Astrocyte (in vitro differentiated cells and primary cell): ENCODE data around the gene EIF5A2. TPM values are rescaled to one million over a fixed set of nuclear protein-coding genes. Genes with fewer than 3 reads are reported as not detected.

ENCODE experiments used
- DNase-seq: peaks from one replicate; pipeline ENCODE4 v3.0.0-alpha.2; 2010; ENCODE audit warnings: low read depth
- FAIRE-seq: peaks from 2 replicates; lab custom pipeline; 2011; peaks lifted over from hg19 to GRCh38; lab: Jason Lieb, UNC
- H2AFZ ChIP-seq: 2 replicates; pipeline ENCODE4 v1.6.0; 2012; ENCODE audit warnings: low read depth, low read length, inconsistent platforms
- H3K27ac ChIP-seq: 2 replicates; pipeline ENCODE4 v1.5.1; 2011; ENCODE audit warnings: low read depth, low read length, inconsistent platforms
- H3K27me3 ChIP-seq: 2 replicates; pipeline ENCODE4 v1.6.0; 2011; ENCODE audit warnings: low read length, inconsistent platforms; ENCODE audit not compliant: insufficient read depth
- H3K36me3 ChIP-seq: 2 replicates; pipeline ENCODE4 v1.5.1; 2011; ENCODE audit warnings: low read length, inconsistent platforms; ENCODE audit not compliant: insufficient read depth
- H3K4me1 ChIP-seq: 2 replicates; pipeline ENCODE4 v1.5.1; 2011; ENCODE audit warnings: low read length, inconsistent platforms; ENCODE audit not compliant: insufficient read depth
- H3K4me2 ChIP-seq: 2 replicates; pipeline ENCODE4 v1.6.0; 2012; ENCODE audit warnings: low read length, inconsistent platforms
- H3K4me3 ChIP-seq: 2 replicates; pipeline ENCODE4 v1.5.1; 2011; ENCODE audit warnings: low read depth, mild to moderate bottlenecking, low read length, inconsistent platforms; ENCODE audit not compliant: insufficient read depth
- H3K79me2 ChIP-seq: 2 replicates; pipeline ENCODE4 v1.6.0; 2012; ENCODE audit warnings: mild to moderate bottlenecking, low read length, inconsistent platforms; ENCODE audit not compliant: insufficient read depth
- H3K9ac ChIP-seq: 2 replicates; pipeline ENCODE4 v1.6.0; 2012; ENCODE audit warnings: mild to moderate bottlenecking, low read length, inconsistent platforms
- H3K9me3 ChIP-seq: 2 replicates; pipeline ENCODE4 v1.5.1; 2012; ENCODE audit warnings: low read depth, mild to moderate bottlenecking, low read length, inconsistent platforms; ENCODE audit not compliant: insufficient read depth
- H4K20me1 ChIP-seq: 2 replicates; pipeline ENCODE4 v1.6.0; 2012; ENCODE audit warnings: low read length, inconsistent platforms; ENCODE audit not compliant: insufficient read depth
- H3K27ac Mint-ChIP-seq: one replicate; pipeline ENCODE4 v1.8.0; 2021; ENCODE audit warnings: mild to moderate bottlenecking, mixed read lengths; ENCODE audit not compliant: unreplicated experiment
- H3K27me3 Mint-ChIP-seq: one replicate; pipeline ENCODE4 v1.8.0; 2021; ENCODE audit warnings: low read depth, mixed read lengths; ENCODE audit not compliant: unreplicated experiment
- H3K36me3 Mint-ChIP-seq: one replicate; pipeline ENCODE4 v1.8.0; 2021; ENCODE audit warnings: low read depth, mixed read lengths; ENCODE audit not compliant: unreplicated experiment
- H3K4me1 Mint-ChIP-seq: one replicate; pipeline ENCODE4 v1.8.0; 2021; ENCODE audit warnings: low read depth, mixed read lengths; ENCODE audit not compliant: unreplicated experiment
- H3K4me3 Mint-ChIP-seq: one replicate; pipeline ENCODE4 v1.8.0; 2021; ENCODE audit warnings: mild to moderate bottlenecking, moderate library complexity, mixed read lengths; ENCODE audit not compliant: unreplicated experiment
- H3K9me3 Mint-ChIP-seq: one replicate; pipeline ENCODE4 v1.8.0; 2021; ENCODE audit warnings: mild to moderate bottlenecking, mixed read lengths; ENCODE audit not compliant: unreplicated experiment
- EZH2 ChIP-seq: IDR thresholded peaks from 2 replicates; pipeline ENCODE4 v1.6.1; 2012; ENCODE audit warnings: mild to moderate bottlenecking, low read length, inconsistent platforms; ENCODE audit not compliant: insufficient read depth
- total RNA-seq: library from RNA; stranded (reverse); gene quantifications from 2 replicates; pipeline ENCODE4 v1.2.1, GENCODE V29; 2021
- TF ChIP-seq, protein P1 (sequence below): IDR thresholded peaks from 2 replicates; pipeline ENCODE4 v1.5.1; 2011; ENCODE audit warnings: low read depth, mild to moderate bottlenecking, inconsistent platforms, low read length, moderate library complexity; ENCODE audit not compliant: insufficient read depth

EIF5A2 gene
- total RNA-seq, 1 donor from 2014 or later: 18.6 TPM

DNA sequence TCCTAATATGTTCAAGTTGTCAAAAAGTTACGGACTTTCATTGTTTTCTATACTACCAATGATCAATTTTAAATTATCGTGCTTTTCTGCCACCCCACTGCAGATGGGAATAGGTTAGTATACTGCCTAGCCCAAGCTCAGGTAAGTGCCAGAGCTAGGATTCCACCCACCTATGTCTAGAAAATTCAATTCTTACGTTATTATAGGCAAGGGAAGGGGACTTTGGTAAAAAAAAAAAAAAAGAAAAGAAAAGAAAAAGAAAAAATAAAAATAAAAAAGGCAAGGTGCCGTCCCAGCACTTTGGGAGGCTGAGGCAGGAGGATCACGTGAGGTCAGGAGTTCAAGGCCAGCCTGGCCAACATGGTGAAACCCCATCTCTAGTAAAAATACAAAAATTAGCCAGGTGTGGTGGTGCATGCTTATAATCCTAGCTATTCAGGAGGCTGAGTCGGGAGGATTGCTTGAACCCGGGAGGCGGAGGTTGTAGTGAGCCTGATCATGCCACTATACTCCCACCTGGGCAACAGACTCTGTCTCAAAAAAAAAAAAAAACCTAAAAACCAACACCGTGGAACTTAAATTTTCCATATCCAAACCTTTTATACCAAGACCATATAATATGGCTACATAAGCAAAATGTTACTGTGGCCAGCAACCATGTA is 39.7 kb downstream of the EIF5A2 start:
- H3K27me3 Mint-ChIP-seq: no peaks in the 10 kb centered on the region
- peak overlapping the region; percentile 99 for H3K27ac Mint-ChIP-seq
- DNase-seq: no peak
- no peaks in the 10 kb centered on the region for H3K27me3 ChIP-seq
- no peaks in the 10 kb centered on the region for H3K9me3 ChIP-seq
- H3K36me3 ChIP-seq: peaks cover 23% of the 10 kb centered on the region
- H3K79me2 ChIP-seq: peaks cover 30% of the 10 kb centered on the region
- H4K20me1 ChIP-seq: peaks cover 27% of the 10 kb centered on the region
- H3K9ac ChIP-seq: peak overlapping the region; percentile 98
- H3K4me3 Mint-ChIP-seq: peak overlapping the region; percentile 98
- no peak overlapping the region for H3K27ac ChIP-seq
- H3K4me1 Mint-ChIP-seq: peaks cover 8% of the 10 kb centered on the region
- no peaks in the 10 kb centered on the region for H3K9me3 Mint-ChIP-seq
- TF ChIP-seq, protein P1, sequence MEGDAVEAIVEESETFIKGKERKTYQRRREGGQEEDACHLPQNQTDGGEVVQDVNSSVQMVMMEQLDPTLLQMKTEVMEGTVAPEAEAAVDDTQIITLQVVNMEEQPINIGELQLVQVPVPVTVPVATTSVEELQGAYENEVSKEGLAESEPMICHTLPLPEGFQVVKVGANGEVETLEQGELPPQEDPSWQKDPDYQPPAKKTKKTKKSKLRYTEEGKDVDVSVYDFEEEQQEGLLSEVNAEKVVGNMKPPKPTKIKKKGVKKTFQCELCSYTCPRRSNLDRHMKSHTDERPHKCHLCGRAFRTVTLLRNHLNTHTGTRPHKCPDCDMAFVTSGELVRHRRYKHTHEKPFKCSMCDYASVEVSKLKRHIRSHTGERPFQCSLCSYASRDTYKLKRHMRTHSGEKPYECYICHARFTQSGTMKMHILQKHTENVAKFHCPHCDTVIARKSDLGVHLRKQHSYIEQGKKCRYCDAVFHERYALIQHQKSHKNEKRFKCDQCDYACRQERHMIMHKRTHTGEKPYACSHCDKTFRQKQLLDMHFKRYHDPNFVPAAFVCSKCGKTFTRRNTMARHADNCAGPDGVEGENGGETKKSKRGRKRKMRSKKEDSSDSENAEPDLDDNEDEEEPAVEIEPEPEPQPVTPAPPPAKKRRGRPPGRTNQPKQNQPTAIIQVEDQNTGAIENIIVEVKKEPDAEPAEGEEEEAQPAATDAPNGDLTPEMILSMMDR: no peak
- peak overlapping the region; percentile 96 for H3K4me2 ChIP-seq
- FAIRE-seq: no peak
- H3K4me1 ChIP-seq: peaks cover 13% of the 10 kb centered on the region
- peak overlapping the region; percentile 93 for H3K4me3 ChIP-seq
- H3K36me3 Mint-ChIP-seq: peaks cover 14% of the 10 kb centered on the region
- no peak overlapping the region for H2AFZ ChIP-seq

DNA sequence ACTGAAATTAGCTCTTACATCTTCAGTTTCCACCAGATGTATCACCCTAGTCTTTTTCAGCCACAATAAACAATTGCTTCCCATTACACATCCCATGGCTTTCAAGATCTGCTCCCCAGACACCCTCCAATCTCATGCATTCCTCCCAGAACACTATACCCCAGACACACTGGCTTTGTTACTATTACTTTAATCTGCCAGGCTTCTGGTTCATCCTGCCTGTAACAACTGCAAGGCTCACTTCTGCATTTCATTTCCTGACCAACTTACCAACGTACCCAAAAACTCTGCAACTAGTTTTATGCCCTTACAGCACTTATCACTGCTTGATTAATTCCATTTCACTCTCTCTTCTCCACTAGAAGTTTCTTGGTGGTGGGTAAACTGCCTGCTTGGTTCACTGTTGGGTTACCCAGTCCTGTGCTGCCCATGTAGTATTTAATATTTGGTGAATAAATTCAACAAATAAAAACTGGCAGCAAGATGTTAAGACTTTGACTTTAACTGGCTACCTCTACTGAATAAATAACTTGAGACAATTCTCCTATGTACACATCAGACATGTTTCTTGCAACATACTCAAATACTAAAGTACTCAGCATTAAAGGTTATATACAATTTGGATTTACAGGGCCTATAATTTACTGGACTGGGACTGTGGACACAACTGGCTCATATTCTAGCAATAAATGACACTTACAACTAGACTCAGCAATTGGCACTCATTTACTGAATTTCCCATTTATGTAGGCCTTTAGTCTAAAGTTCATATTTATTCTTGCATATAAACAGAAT is 41.1 kb downstream of the EIF5A2 start:
- DNase-seq (no peak), FAIRE-seq (no peak)
- Histone ChIP-seq H3K4me2 (peak overlapping the region; percentile 96), H3K79me2 (peaks cover 30% of the 10 kb centered on the region), H3K4me1 (peaks cover 13% of the 10 kb centered on the region), H3K36me3 (peaks cover 23% of the 10 kb centered on the region), H4K20me1 (peaks cover 27% of the 10 kb centered on the region), H2AFZ (no peak overlapping the region), H3K4me3 (peak overlapping the region; percentile 93), H3K9me3 (no peaks in the 10 kb centered on the region), H3K27ac (no peak overlapping the region), H3K27me3 (no peaks in the 10 kb centered on the region), H3K9ac (peak overlapping the region; percentile 26)
- peaks cover 14% of the 10 kb centered on the region for H3K36me3 Mint-ChIP-seq
- H3K27ac Mint-ChIP-seq: peak overlapping the region; percentile 6
- no peaks in the 10 kb centered on the region for H3K27me3 Mint-ChIP-seq
- peaks cover 10% of the 10 kb centered on the region for H3K4me1 Mint-ChIP-seq
- no peaks in the 10 kb centered on the region for H3K9me3 Mint-ChIP-seq
- TF ChIP-seq EZH2: no peak
- TF ChIP-seq, protein P1: no peak
- H3K4me3 Mint-ChIP-seq: peak overlapping the region; percentile 98
